Tibial nerve (tissue), 4 donors: ENCODE measurements around the gene TSC1. TPM values are rescaled to one million over a fixed set of nuclear protein-coding genes. Genes with fewer than 3 reads are reported as not detected.

Experiments
- DNase-seq, 2 donors: peaks; one replicate each; pipeline ENCODE4 v3.0.0-alpha.2; 2019; ENCODE audit warnings: low spot score in 2 of 2
- H3K27ac ChIP-seq, 4 donors: fragments of 200-600 bp; sonication (generic) in 3 of 4; one replicate each; pipeline ENCODE4 v1.5.1; 2017 to 2019; ENCODE audit warnings: mild to moderate bottlenecking in 1 of 4
- H3K27me3 ChIP-seq, 2 donors: fragments of 200-600 bp; sonication (generic) in 1 of 2; one replicate each; pipeline versions ENCODE4 v1.5.1 to v1.6.0; 2017 to 2019
- H3K36me3 ChIP-seq, 3 donors: fragments of 200-600 bp; sonication (generic); one replicate each; pipeline ENCODE4 v1.5.1; 2018 to 2019
- H3K4me1 ChIP-seq, 4 donors: fragments of 200-600 bp; sonication (generic) in 3 of 4; one replicate each; pipeline ENCODE4 v1.5.1; 2017 to 2019
- H3K4me3 ChIP-seq, 4 donors: fragments of 200-600 bp; sonication (generic) in 3 of 4; one replicate each; pipeline ENCODE4 v1.5.1; 2017 to 2019; ENCODE audit warnings: mild to moderate bottlenecking in 1 of 4, moderate library complexity in 1 of 4
- H3K9me3 ChIP-seq, 4 donors: fragments of 200-600 bp; sonication (generic) in 3 of 4; one replicate each; pipeline ENCODE4 v1.5.1; 2017 to 2019
- EP300 ChIP-seq, 2 donors: sonication (generic); formaldehyde crosslinking; IDR thresholded peaks; one replicate each; pipeline ENCODE4 v1.6.1; 2017; ENCODE audit warnings: antibody characterized with exemption in 2 of 2, mild to moderate bottlenecking in 1 of 2
- POLR2A ChIP-seq, 2 donors: fragments of 450-650 bp; IDR thresholded peaks; one replicate each; pipeline ENCODE4 v1.6.1; 2017; ENCODE audit warnings: antibody characterized with exemption in 2 of 2, mild to moderate bottlenecking in 2 of 2, moderate library complexity in 2 of 2
- whole genome bisulfite sequencing, 2 donors: methylation state at CpG; one replicate each; pipeline ENCODE4 v1.1.5; 2018; 5-methylcytosine and 5-hydroxymethylcytosine counted together
- total RNA-seq, 4 donors: library from RNA; depleted of rRNA; stranded (reverse); fragments of >200 nt; gene quantifications; one replicate each; pipeline ENCODE4 v1.1.0, GENCODE V29; 2016
- TF ChIP-seq, protein P1 (sequence below), 5 experiments: fragments of 200-600 bp in 3 of 5; fragments of 450-650 bp in 2 of 5; sonication (generic) in 3 of 5; IDR thresholded peaks; one replicate each; pipeline ENCODE4 v1.5.1; 2016 to 2019; ENCODE audit warnings: antibody characterized with exemption in 5 of 5, mild to moderate bottlenecking in 3 of 5, moderate library complexity in 2 of 5

The TSC1 gene
- total RNA-seq, 4 donors from 2014 or later, result 48.6 to 88.4 (median 68.9) TPM

DNA sequence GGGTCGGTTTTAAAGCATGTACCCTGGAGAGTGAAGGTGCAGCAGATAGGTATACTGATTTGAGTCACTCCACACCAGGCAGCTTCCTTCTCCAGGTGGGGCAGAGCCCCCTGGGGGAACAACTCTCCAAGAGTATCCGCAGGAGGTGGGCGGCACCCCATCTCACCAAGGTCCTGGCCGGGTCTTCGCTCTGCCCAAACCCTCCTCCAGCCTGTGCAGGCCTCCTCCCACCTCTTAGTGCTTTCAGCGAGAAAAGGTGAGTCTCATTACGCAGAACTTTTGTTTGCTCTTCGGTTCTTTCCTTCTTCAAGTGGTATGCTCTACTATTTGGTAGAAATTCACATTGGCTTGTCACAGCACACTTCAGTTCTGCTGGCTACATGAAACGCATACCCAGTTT, 52.0 kb downstream of the TSC1 start:
- Histone ChIP-seq H3K27me3 (no peaks in the 10 kb centered on the region), H3K9me3 (no peaks in the 10 kb centered on the region), H3K36me3 (peaks cover 0 to 94% (median 0%) of the 10 kb centered on the region in 3 donors), H3K27ac (no peak overlapping the region), H3K4me3 (no peak overlapping the region), H3K4me1 (peaks cover 0 to 12% (median 0%) of the 10 kb centered on the region in 4 donors)
- TF ChIP-seq EP300 (IDR thresholded peaks at IDR 0.05) (no peak), POLR2A (IDR thresholded peaks at IDR 0.05) (no peak)
- TF ChIP-seq, protein P1, sequence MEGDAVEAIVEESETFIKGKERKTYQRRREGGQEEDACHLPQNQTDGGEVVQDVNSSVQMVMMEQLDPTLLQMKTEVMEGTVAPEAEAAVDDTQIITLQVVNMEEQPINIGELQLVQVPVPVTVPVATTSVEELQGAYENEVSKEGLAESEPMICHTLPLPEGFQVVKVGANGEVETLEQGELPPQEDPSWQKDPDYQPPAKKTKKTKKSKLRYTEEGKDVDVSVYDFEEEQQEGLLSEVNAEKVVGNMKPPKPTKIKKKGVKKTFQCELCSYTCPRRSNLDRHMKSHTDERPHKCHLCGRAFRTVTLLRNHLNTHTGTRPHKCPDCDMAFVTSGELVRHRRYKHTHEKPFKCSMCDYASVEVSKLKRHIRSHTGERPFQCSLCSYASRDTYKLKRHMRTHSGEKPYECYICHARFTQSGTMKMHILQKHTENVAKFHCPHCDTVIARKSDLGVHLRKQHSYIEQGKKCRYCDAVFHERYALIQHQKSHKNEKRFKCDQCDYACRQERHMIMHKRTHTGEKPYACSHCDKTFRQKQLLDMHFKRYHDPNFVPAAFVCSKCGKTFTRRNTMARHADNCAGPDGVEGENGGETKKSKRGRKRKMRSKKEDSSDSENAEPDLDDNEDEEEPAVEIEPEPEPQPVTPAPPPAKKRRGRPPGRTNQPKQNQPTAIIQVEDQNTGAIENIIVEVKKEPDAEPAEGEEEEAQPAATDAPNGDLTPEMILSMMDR (IDR thresholded peaks at IDR 0.05), result no peak
- 69 to 76% methylated on average over 9 of the region's 9 CpGs for WGBS, 2 donors
- no peak for DNase-seq

DNA sequence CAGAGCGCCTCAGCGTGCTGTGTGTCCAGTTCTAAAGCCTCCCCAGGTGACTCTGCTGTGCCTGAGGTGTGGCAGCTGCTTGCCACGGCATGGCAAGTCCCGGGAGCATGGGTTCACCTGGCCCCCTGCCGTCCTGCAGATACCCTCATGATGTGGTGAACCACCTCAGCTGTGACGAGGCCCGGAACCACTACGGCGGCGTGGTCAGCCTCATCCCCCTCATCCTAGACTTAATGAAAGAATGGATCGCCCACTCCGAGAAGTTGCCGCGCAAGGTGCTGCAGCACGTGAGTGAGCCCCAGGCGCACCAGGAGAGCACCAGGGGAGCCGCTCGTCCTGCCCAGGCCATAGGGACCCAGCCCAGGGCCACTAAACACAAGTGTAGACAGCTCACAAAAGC, 56.3 kb downstream of the TSC1 start:
- no peaks in the 10 kb centered on the region for H3K27me3 ChIP-seq
- TF ChIP-seq EP300 (IDR thresholded peaks at IDR 0.05) (no peak), POLR2A (IDR thresholded peaks at IDR 0.05) (no peak)
- TF ChIP-seq, protein P1 (IDR thresholded peaks at IDR 0.05), result no peak
- peaks cover 0 to 89% (median 0%) of the 10 kb centered on the region in 3 donors for H3K36me3 ChIP-seq
- DNase-seq, result no peak
- H3K4me1 ChIP-seq, result no peaks in the 10 kb centered on the region
- 93 to 98% methylated on average over 10 to 17 of the region's 18 CpGs for WGBS, 2 donors
- no peaks in the 10 kb centered on the region for H3K9me3 ChIP-seq
- H3K4me3 ChIP-seq, result no peak overlapping the region
- no peak overlapping the region for H3K27ac ChIP-seq

DNA sequence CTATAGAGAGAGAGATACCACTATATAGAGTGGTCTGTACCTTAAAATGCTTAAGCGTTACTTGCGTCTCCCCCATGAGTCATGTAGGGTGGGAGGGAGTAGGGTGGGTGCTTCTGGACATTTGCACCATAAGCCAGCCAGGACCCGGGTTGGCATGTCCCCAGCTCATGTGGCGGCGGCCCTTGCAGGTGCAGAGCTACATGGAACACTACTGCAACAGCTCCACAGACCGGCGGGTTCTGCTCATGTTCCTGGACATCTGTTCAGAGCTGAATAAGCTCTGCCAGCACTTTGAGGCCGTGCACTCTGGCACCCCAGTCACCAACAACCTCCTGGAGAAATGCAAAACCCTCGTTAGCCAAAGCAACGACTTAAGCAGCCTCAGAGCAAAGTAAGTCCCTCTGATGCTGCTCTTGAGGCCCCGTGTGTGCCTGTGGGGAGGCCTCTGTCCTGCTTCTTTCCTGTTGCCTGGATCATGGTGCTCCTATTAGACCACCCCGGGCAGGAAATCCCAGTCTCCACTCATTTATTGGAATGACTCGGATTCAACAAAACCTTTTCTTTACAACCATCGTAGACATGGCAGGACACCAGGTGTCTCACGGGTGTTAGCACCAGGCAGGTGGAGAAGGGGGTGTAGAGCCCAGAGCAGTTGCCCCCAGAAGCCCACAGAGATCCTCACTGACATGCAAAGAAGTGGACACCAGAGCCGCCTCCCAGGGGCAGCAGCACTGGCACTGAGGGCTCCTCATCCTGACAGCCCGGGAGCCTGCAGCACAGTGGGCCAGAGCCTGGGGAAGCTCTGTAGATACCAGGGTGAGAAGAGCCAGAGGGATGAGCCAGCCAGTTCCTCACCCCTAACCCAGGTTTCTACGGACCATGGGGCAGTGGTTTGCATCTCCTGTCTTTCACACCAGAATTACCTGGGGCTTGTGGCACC, 57.0 kb downstream of the TSC1 start:
- 80 to 82% methylated on average over 16 to 18 of the region's 18 CpGs for WGBS, 2 donors
- no peak overlapping the region for H3K27ac ChIP-seq
- TF ChIP-seq EP300 (IDR thresholded peaks at IDR 0.05) (no peak), POLR2A (IDR thresholded peaks at IDR 0.05) (no peak)
- TF ChIP-seq, protein P1 (IDR thresholded peaks at IDR 0.05), result no peak
- H3K4me3 ChIP-seq, result no peak overlapping the region
- peaks cover 0 to 83% (median 0%) of the 10 kb centered on the region in 3 donors for H3K36me3 ChIP-seq
- H3K4me1 ChIP-seq, result no peaks in the 10 kb centered on the region
- H3K27me3 ChIP-seq, result no peaks in the 10 kb centered on the region
- H3K9me3 ChIP-seq, result no peaks in the 10 kb centered on the region
- DNase-seq, result no peak

- Histone ChIP-seq H3K36me3 (peaks cover 0 to 83% (median 0%) of the 10 kb centered on the region in 3 donors), H3K9me3 (no peaks in the 10 kb centered on the region), H3K27ac (no peak overlapping the region), H3K4me1 (no peaks in the 10 kb centered on the region), H3K27me3 (no peaks in the 10 kb centered on the region), H3K4me3 (no peak overlapping the region)
- 89 to 90% methylated on average over 5 to 6 of the region's 6 CpGs for WGBS, 2 donors
- no peak for TF ChIP-seq POLR2A (IDR thresholded peaks at IDR 0.05)
- no peak for TF ChIP-seq EP300 (IDR thresholded peaks at IDR 0.05)
- TF ChIP-seq, protein P1 (IDR thresholded peaks at IDR 0.05), result no peak
- DNase-seq, result no peak
Measured at GRCh38 chr9:132886334-132886725, 58.1 kb downstream of the TSC1 start.

DNA sequence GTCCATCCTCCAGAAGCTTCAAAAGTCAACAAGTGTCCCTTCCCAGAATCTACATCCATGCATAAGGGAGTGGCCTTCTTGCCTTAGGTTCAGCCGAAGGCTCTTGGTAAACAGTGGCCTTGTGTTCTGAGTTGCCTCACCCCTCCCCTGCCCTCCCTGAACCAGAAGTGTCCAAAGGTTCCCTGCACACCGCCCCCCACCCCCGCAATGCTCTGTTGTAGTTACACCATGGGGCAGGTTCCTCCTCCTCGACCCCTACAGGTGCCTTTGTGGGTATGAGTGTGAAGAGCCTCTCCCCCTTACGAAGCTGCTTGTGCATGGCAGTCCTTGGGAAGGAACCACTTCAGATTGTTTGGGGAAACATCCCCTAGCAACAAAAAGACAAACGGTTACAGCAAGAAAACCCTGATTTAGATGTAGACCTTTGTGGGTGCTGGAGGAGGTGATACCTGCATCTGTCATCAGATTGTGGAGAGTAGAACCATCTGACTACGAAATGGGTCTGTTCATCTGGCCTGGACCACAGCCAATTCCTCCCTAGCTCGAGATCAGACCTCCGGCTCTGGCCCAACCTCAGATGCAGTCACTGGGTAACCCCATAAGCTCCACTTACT, 58.6 kb downstream of the TSC1 start:
- H3K27ac ChIP-seq, result no peak overlapping the region
- 49 to 51% methylated on average over 9 of the region's 9 CpGs for WGBS, 2 donors
- H3K4me1 ChIP-seq, result no peaks in the 10 kb centered on the region
- no peaks in the 10 kb centered on the region for H3K27me3 ChIP-seq
- no peaks in the 10 kb centered on the region for H3K9me3 ChIP-seq
- TF ChIP-seq EP300 (IDR thresholded peaks at IDR 0.05), result no peak
- TF ChIP-seq, protein P1 (IDR thresholded peaks at IDR 0.05), result no peak
- no peak for TF ChIP-seq POLR2A (IDR thresholded peaks at IDR 0.05)
- DNase-seq, result no peak
- H3K36me3 ChIP-seq, result peaks cover 0 to 80% (median 0%) of the 10 kb centered on the region in 3 donors
- no peak overlapping the region for H3K4me3 ChIP-seq
